Stimulated activated CD4-positive, alpha-beta T cell treated with anti-CD3 and anti-CD28 coated beads, Interleukin-4, amount 100 ng/mL, for 1 hour (primary cell): ENCODE measurements around the gene PXK.
"Not testable (repeated sequence)": the region's sequence is repeated elsewhere in the genome, so short reads cannot be mapped to it uniquely, and the experiment has no call there.

Experiments used
- DNase-seq: peaks from one replicate; pipeline ENCODE4 v3.0.0-alpha.2; 2020

PXK gene

GRCh38 chr3:58332575-58333188 is at the start of gene PXK:
Gene PXK, plus strand, starts transcription at chr3:58332892. Its CDS starts 97 bp downstream, at chr3:58332989.
- DNase-seq, result peak; percentile 83

- no peak for DNase-seq
These were observed 47.4 kb upstream of the PXK start for GRCh38 chr3:58285334-58285733.

GRCh38 chr3:58287354-58287753 is 45.3 kb upstream of the PXK start:
- DNase-seq, result no peak

GRCh38 chr3:58288011-58288728 is 44.5 kb upstream of the PXK start:
- no peak for DNase-seq

GRCh38 chr3:58288964-58289613 is 43.6 kb upstream of the PXK start:
- DNase-seq, result not testable (repeated sequence)

GRCh38 chr3:58290446-58290845 is 42.2 kb upstream of the PXK start:
- DNase-seq, result not testable (repeated sequence)

GRCh38 chr3:58291671-58292338 is 40.9 kb upstream of the PXK start:
- DNase-seq, result no peak

- no peak for DNase-seq
These were observed 39.8 kb upstream of the PXK start for GRCh38 chr3:58292866-58293265.

- no peak for DNase-seq
These were observed 39.2 kb upstream of the PXK start for GRCh38 chr3:58293516-58293915.

GRCh38 chr3:58296269-58296668 is 36.4 kb upstream of the PXK start:
- DNase-seq, result no peak

GRCh38 chr3:58296843-58297242 is 35.8 kb upstream of the PXK start:
- DNase-seq, result no peak

GRCh38 chr3:58298190-58298589 is 34.5 kb upstream of the PXK start:
- DNase-seq, result no peak

GRCh38 chr3:58299075-58299474 is 33.6 kb upstream of the PXK start:
- no peak for DNase-seq

GRCh38 chr3:58299839-58300516 is 32.7 kb upstream of the PXK start:
- no peak for DNase-seq

GRCh38 chr3:58305882-58306711 is 26.6 kb upstream of the PXK start, which contains the start of the genes HTD2 and RPP14:
Gene HTD2, plus strand, starts transcription at chr3:58306520. Its CDS starts 11,094 bp downstream, at chr3:58317614.
Gene RPP14, plus strand, starts transcription at chr3:58306245. Its CDS starts 4,085 bp downstream, at chr3:58310330.
- peak; percentile 99 for DNase-seq

GRCh38 chr3:58307639-58308215 is 25.0 kb upstream of the PXK start:
- DNase-seq, result peak; percentile 37

- DNase-seq, result no peak
These were observed 24.0 kb upstream of the PXK start for GRCh38 chr3:58308728-58309127.

GRCh38 chr3:58317811-58318210 is 14.9 kb upstream of the PXK start:
- no peak for DNase-seq

- no peak for DNase-seq
These were observed 10.9 kb upstream of the PXK start for GRCh38 chr3:58321791-58322190.

GRCh38 chr3:58322793-58323192 is 9.9 kb upstream of the PXK start:
- no peak for DNase-seq
